Right ventricle myocardium inferior (tissue), 1 donor: ENCODE results near the gene USP37. TPM values are rescaled to one million over a fixed set of nuclear protein-coding genes. Genes with fewer than 3 reads are reported as not detected.

Source experiments
- ATAC-seq: fragments of 200-7000 bp; cut with Tn5 transposase; one replicate; pipeline ENCODE4 v1.9.1; 2020; ENCODE audit warnings: mild to moderate bottlenecking, moderate library complexity
- DNase-seq: peaks from one replicate; pipeline ENCODE4 v3.0.0; 2021; ENCODE audit errors: missing footprints
- intact Hi-C: fragments of 100-400 bp; cut with DNase I; formaldehyde crosslinking; loops from one replicate; pipeline ENCODE4 v1.11.0; 2022
- total RNA-seq: library from RNA; stranded (reverse); fragmentation: NEBNext Ultra II Directional; extraction: Animal tissue kit (Norgen Biotek cat#: 25700); gene quantifications from one replicate; pipeline ENCODE4 v1.2.1, GENCODE V29; 2021
- donor health status: DM: no; HTN: yes; CAD: no; lungs with severe emphysema.

USP37 gene
- total RNA-seq, 1 donor from 2014 or later: 7.0 TPM

DNA sequence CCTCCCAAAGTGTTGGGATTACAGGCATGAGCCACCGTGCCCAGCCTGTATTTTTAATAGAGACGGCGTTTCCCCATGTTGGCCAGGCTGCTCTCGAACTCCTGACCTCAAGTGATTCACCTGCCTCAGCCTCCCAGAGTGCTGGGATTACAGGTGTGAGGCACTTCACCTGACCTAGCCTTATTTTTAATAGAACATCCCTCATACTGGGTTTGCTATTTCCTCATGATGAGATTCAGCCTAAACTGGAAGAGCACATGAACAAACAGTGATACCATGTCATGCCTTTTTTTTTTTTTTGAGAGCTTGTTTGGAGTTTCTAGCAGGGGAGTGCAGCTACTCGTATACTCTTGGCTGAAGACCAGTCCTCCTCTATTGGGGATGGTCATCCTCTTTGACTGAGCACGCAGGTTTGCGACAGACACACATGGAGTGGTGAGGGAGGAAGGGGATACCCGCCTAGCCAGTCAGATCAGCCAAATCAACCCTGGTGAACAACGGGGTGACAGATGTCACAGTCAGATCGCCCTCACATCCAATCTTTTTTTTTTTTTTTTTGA lies 67.6 kb downstream of the USP37 start:
- intact Hi-C loops: no loop called here
- DNase-seq: no peak
- no peak for ATAC-seq

DNA sequence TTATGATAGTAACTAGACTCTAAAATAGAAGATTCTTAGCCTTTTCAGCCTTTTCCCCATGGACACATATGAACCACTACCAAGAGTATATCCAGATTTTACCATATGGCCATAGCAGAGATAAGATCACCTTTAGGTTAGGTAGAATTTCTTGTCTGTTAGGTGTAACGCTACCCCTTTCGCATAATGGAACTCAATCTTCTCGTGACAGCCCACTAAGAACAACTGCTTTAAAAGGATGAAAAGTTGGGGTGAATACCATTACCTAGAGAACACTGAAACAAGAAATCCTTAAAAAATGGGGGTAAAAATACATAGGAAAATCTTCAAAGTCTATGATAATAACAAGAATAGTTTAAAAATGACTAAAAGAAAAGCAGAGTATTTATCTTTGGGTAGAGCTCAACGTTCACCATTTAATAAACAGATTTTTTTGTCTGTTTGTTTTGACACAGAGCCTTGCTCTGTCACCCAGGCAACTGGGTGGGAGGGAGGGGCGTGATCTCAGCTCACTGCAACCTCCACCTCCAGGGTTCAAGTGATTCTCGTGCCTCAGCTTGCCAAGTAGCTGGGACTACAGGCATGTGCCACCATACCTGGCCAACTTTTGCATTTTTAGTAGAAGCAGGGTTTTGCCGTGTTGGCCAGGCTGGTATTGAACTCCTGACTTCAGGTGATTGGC lies 82.0 kb downstream of the USP37 start:
- DNase-seq: no peak
- intact Hi-C loops: no loop called here

DNA sequence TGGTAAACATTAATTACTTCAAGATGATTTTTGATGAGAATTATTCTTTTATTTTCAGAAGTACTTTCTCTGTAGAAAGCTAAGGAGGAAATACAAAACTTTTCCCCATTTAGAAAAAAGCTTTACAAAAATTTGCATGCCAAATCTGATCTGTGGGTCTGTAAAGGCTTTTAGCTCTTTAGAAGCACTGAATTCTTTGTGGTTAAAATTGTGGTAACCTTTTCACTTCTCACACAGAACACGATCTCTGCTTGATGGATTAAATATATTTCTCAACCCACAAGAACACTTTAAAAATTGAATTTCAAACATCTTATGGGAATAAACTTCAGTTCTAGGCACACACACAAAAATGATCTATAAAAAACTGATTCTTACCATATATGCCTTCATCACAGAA lies 85.5 kb downstream of the USP37 start:
- intact Hi-C loops: no loop called here
- ATAC-seq (no peak), DNase-seq (no peak)

More for the DNA sequence above, 82.0 kb downstream of the USP37 start:
- ATAC-seq: no peak

DNA sequence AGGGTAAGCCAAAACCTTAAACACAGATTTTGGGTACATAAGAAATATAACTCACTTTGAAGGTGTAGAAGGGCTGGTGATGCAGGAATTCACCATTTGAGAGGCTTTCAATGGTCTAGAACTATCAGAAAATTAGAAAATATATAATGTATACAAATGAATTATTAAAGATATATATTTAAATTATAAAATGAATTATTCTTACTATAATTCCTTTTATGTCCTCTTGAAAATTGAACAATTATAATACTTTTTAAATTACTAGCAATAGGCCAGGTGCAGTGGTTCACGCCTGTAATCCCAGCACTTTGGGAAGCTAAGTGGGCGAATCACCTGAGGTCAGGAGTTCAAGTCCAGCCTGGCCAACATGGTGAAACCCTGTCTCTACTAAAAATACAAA lies 88.6 kb downstream of the USP37 start:
- no peak for DNase-seq
- intact Hi-C loops: loop anchor here (10.0 kb wide), 1 partner anchor 295 kb away; no protein-coding TSS in a partner anchor
- no peak for ATAC-seq

DNA sequence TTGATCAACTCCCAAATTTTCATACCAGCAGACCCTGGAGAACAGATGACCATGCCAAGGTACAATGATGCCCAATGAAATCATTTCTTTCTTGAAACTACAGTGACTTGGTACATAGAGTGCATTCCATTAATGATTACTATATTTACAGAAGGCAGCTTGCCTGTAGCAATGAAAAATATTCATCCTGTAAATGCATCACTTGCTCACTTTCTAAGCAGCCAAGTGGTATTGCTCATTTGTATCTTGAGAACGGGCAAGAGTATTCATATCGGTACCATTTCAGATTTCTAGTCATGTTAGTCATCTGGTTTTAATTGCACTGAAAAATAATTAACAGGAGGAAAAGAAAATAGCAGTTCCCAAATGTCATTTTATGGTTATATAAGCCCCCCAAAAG lies 89.6 kb downstream of the USP37 start:
- intact Hi-C loops: loop anchor here (10.0 kb wide), 1 partner anchor 294 kb away; no protein-coding TSS in a partner anchor
- DNase-seq (no peak), ATAC-seq (no peak)

DNA sequence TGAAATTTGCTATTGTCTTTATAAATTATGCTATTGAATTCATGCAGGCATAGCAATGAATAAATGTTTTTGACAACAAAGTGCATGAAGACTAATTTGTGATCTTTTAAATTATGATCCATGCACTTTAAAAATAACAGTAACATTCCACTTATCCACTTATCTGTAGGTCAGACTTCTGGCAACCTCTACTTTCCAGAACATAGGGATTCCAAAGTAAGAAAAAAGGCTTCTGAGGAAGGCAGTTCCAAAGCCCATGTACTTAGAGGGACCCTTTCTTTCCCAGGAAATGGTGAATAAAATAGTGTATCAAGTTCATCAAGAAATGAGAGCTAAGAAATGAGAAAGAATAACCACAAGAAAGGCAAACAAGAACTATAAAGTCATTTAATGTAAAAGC lies 90.9 kb downstream of the USP37 start:
- intact Hi-C loops: loop anchor here (10.0 kb wide), 1 partner anchor 292 kb away; no protein-coding TSS in a partner anchor
- ATAC-seq (no peak), DNase-seq (no peak)

DNA sequence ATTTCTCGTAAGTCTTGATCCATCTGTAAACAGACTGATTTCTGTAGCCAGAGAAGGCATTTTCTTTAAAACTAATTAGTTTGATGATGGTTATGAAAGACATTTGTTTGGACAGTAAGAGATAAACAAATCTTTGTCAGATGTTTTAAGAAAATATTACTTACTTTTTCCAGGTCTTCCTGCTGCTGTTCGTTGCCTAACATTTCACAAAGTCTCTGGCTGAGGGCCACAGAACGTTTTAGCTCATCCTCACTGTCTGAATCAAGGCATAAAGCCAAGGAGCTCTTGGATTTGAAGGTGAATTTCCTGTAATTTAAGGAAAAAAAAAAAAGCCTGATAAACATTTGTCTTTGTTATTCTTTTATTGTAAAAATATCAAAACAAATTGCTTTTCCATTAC lies 91.5 kb downstream of the USP37 start:
- intact Hi-C loops: loop anchor here (10.0 kb wide), 1 partner anchor 292 kb away; no protein-coding TSS in a partner anchor
- DNase-seq (no peak), ATAC-seq (no peak)

DNA sequence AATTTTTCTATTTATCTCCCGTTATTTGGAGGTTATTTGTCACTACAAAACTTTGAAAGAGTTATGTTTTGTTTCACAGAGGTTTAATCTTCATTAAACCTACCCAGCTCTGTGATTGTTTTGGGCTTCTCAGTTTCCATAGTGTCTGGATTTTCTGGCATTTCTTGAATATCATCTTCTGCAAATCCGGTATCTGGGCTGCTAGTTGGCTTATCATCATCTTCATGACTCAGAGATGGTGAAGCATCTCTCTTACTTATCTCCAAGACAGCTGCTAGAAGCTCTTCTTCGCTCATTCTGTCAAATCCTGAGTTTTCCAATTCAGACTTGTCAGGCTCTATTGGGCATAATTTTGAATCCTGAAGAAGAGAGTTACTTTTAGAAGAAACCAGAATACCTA lies 93.6 kb downstream of the USP37 start:
- intact Hi-C loops: loop anchor here (10.0 kb wide), 1 partner anchor 290 kb away; no protein-coding TSS in a partner anchor
- DNase-seq: no peak
- no peak for ATAC-seq

DNA sequence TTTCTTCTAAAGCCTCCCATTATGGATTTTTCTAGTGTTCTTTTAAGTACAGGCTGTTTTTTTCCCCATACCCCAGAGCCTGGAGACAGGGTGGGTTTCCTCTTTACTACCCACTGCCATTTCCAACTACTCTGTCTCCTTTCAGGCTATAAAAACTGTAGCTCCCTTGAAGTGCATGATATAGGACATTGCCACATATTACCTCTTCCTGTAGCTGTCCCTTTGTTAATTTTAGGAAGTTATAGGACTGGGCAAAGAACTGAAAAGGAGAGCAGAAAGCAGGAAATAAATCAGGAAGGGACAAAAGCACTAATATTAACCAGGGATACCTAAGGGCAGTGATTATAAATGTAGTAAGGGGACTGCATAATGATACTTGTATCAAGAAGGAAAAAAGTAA lies 95.2 kb downstream of the USP37 start:
- intact Hi-C loops: loop anchor here (10.0 kb wide), 1 partner anchor 288 kb away; no protein-coding TSS in a partner anchor
- ATAC-seq: no peak

DNA sequence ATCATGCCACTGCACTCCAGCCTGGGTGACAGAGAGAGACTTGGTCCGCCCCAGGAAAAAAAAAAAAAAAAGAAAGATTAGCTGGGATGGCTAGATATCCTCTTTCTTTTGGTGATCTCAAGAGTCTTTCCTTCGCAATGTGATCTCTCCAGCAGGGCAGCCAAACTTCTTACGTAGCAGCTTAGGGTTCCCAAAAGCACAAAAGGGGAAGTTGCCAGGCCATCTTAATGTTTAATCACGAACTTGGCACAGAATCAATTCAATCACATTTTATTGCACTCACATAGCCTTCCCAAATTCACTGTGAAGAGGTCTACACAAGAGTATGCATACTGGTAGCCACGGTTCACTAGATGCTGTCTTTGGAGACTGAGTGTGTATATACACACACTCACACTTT lies 96.2 kb downstream of the USP37 start:
- peak; percentile 23 for ATAC-seq
- no peak for DNase-seq
- intact Hi-C loops: loop anchor here (10.0 kb wide), 1 partner anchor 287 kb away; no protein-coding TSS in a partner anchor

More for the DNA sequence above, 95.2 kb downstream of the USP37 start:
- no peak for DNase-seq

DNA sequence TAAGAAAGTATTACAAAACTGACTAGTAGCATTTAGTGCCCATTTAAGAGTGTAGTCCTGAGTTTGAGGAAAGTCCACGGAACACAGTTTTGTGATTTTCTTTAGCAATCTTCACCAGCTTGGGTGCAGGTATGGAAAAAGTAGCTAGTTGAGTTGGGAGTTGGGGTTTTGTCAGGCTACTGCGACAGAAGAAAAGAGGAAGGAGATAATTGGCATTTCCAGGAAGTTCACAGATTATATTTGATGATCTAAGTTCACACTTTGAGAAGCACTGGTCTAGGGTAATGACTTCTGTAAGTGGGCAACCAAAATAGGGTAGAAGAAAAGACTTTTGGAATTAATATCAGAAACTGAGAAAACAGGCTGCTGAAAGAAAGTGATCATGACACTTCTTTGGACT lies 97.1 kb downstream of the USP37 start:
- ATAC-seq (no peak), DNase-seq (no peak)
- intact Hi-C loops: loop anchor here (10.0 kb wide), 1 partner anchor 286 kb away; no protein-coding TSS in a partner anchor

DNA sequence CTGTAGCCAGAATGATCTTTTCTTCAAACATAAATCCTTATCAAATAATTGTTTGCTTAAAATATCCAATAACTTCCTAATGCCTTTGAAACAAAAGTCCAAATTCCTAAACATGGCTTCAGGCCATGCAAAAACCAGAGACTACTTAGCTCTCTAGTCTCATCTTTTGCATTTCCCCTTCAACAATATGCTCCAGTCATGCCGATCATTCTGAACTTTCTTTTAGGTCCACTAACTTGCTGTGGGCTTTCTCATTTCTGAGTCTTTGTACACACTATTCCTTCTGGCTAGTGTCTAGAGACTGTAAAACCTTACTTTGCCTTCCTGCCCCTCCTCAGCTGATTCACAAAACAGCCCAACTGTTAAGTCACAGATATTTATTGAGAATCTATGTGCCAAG lies 97.7 kb downstream of the USP37 start:
- DNase-seq (no peak), ATAC-seq (no peak)
- intact Hi-C loops: loop anchor here (10.0 kb wide), 1 partner anchor 286 kb away; no protein-coding TSS in a partner anchor

DNA sequence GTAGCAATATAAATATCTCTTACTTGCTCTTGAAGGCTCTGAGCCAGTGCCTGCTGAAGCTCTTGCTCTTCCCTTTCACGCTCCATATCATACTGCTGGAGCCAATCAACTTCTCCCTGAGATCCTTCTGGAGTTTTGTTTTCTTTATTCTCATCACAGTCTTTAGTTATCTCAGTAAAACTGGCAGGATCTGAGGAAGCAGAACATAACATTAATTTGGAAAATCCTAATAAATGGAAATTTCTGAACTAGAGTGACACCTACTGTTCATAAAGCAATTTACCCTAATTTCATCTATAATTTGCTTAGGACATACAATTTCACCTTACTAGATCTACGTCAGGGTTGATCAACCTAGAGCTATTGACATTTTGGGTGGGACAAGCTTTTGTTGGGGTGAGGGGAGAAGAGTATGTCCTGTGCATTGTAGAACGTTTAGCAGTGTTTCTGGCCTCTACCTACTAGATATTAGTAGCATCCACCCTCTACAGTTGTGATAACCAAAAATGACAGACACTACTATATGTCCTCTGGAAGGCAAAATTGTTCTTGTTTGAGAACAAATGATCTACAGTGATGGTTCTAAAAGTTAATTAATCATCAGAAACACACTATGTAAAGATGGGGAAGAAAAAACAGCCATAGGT lies 102.0 kb downstream of the USP37 start:
- ATAC-seq (no peak), DNase-seq (no peak)
- intact Hi-C loops: loop anchor here (5.0 kb wide), 2 partner anchors 59 to 174 kb away; partner anchors contain the start of gene TMBIM1

DNA sequence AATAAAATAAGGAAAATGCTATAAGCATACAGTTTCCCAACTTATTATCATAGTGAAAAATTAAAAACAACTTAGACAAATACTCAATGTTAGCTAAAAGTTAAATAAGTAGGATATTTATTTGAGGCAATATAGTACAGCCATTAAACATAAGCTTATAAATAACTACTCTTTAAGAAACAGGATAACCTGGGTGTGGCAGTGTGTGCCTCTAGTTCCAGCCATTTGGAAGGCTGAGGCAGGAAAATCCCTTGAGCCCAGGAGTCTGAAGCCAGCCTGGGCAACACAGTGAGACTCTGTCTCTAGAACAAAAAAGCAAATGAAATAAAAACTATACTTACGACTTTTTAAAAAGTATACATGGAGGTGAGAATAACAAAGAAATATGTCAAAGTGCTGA lies 109.6 kb downstream of the USP37 start:
- DNase-seq (no peak), ATAC-seq (no peak)
- intact Hi-C loops: no loop called here

DNA sequence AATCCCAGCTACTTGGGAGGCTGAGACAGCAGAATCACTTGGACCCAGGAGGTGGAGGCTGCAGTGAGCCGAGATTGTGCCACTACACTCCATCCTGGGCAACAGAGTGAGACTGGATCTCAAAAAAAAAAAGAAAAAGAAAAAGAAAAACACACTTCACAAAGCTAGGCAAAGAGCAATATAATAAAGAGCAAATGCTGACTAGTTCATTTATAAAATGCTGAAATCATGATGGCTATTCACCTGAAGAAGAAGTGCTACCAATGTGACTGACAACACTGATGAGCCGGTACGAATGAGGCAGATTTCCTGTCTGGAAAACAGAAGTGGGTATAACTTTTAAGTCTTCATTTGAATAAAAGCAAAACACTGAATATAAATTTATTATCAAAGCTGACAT lies 111.3 kb downstream of the USP37 start:
- intact Hi-C loops: no loop called here
- ATAC-seq: no peak

DNA sequence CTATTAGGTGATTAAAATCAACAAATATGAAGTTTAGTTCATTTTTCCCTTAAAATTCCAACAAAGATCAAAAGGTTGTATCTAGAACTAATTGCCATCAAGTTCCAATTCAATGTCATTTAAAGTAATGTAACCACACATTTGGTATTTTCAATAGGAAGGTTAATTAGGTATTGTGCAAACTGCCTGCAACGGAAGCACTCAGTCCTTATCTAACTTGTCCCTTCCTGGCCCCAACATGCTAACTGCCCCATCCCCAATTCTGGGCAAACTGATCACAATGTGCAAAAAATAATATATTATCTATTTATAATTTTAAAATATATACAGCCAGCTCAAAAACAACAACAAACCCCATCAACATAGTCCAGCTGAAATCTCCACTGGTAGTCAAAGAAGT lies 116.1 kb downstream of the USP37 start:
- ATAC-seq (no peak), DNase-seq (no peak)
- intact Hi-C loops: no loop called here

More for the DNA sequence above, 111.3 kb downstream of the USP37 start:
- no peak for DNase-seq

DNA sequence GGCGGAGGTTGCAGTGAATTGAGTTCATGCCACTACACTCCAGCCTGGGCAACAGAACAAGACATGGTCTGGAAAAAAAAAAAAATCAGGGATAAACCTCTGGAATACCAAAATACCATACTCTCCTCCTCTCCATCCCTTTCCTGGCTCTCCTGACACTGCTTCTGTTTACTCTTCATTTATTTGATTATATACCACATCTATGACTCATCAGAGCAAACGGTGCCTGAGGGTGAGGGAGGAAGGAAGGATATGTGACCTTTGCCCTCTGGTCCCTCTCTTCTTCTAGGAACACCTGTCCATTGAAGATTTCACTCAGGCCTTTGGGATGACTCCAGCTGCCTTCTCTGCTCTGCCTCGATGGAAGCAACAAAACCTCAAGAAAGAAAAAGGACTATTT lies 119.2 kb downstream of the USP37 start:
- intact Hi-C loops: no loop called here

DNA sequence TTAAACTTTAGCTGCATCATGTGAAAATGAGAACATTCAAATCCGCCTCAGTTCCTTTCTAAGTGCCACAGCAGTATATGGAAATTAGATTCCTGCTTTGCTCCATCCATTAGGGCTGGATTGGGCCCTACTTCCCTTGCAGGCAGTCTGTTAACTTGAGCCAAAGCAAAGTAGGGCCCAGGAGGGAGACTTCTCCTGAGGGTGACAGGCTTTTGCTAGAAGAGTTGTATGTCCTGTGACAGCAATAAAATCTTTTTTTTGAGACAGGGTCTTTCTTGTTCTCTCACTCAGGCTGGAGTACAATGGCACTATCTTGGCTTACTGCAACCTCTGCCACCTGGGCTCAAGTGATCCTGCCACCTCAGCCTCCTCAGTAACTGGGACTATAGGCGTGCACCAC lies 121.1 kb downstream of the USP37 start:
- DNase-seq (no peak), ATAC-seq (no peak)
- intact Hi-C loops: no loop called here

More for the DNA sequence above, 119.2 kb downstream of the USP37 start:
- ATAC-seq (no peak), DNase-seq (no peak)

DNA sequence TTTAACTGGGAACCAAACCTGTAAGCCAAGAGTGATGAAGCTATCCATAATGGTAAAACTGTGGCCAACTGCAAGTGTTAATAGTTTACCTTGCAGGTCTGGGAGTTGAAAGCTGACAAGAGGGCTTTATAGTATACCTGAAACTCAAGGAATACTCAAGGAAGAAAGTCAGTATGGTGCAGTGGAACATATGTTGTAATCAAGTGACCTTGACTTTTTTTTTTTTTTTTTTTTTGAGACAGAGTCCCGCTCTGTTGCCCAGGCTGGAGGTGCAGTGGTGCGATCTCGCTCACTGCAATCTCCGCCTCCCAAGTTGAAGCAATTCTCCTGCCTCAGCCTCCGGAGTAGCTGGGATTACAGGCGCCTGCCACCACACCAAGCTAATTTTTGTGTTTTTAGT lies 121.6 kb downstream of the USP37 start:
- intact Hi-C loops: no loop called here
- ATAC-seq (no peak), DNase-seq (no peak)

DNA sequence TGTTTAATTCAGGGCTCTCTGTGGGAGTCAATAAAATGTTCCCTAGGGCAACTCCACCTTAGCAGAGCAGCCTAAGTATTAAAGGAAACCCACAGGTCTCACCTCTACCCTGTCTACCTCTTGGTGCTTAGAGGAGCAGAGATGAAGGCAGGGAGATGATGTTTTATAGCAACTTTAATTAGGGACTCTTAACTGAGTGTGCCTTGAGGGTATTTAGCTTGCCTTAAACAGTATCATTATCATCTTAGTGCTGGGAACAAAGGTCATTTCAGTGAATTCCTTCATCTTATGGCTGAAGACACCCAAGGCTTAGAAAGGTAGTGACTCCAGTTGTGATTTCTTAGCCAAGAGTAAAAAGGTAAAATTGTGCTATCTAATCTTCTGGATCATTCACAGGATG lies 122.5 kb downstream of the USP37 start:
- ATAC-seq (no peak), DNase-seq (no peak)
- intact Hi-C loops: no loop called here
